Endothelial cell of umbilical vein (primary cell): ENCODE data around the gene LRRC4B. TPM values are rescaled to one million over a fixed set of nuclear protein-coding genes. Genes with fewer than 3 reads are reported as not detected.

Experiments used
- BruUV-seq: library from RNA; stranded (reverse); fragments of 400-500 nt; replicated peaks from 2 replicates; lab custom pipeline; 2021; lab: Mats Ljungman, UMichigan
- CTCF ChIA-PET: fragments of 300-600, 350-600 bp; sonication (Branson Sonifier 250); formaldehyde crosslinking; loops from one replicate; lab custom pipeline; 2021; ENCODE audit warnings: antibody characterized with exemption, inconsistent platforms; lab: Charles Lee
- POLR2A ChIA-PET: fragments of 300-600, 350-600 bp; sonication (Branson Sonifier 250); formaldehyde crosslinking; loops from one replicate; lab custom pipeline; 2021; ENCODE audit warnings: antibody characterized with exemption, inconsistent platforms; lab: Charles Lee
- DNase-seq: peaks from one replicate; pipeline ENCODE4 v3.0.0-alpha.2; 2011; ENCODE audit warnings: low read depth, low spot score
- FAIRE-seq: peaks from 2 replicates; lab custom pipeline; 2011; peaks lifted over from hg19 to GRCh38; lab: Jason Lieb, UNC
- H2AFZ ChIP-seq: 2 replicates; pipeline ENCODE4 v1.6.0; 2012; ENCODE audit warnings: low read depth, low read length, control low read depth, inconsistent platforms
- H3K27ac ChIP-seq: 2 replicates; pipeline ENCODE4 v1.5.1; 2011; ENCODE audit warnings: low read depth, mild to moderate bottlenecking, control low read depth, low read length, moderate library complexity; ENCODE audit not compliant: insufficient read depth
- H3K27me3 ChIP-seq, 2 experiments: 2 replicates each; pipeline versions ENCODE4 v1.6.0 to v1.6.1; 2011; ENCODE audit warnings: low read length in 2 of 2, mixed read lengths in 1 of 2; ENCODE audit not compliant: control insufficient read depth in 2 of 2, insufficient read depth in 2 of 2
- H3K36me3 ChIP-seq, 2 experiments: 2 replicates in 1 of 2; 3 replicates in 1 of 2; pipeline ENCODE4 v1.5.1; 2011; ENCODE audit warnings: low read length in 2 of 2, mild to moderate bottlenecking in 1 of 2, moderate library complexity in 1 of 2; ENCODE audit not compliant: control insufficient read depth in 2 of 2, insufficient read depth in 2 of 2; ENCODE audit errors: extremely low read depth in 1 of 2
- H3K4me1 ChIP-seq: 3 replicates; pipeline ENCODE4 v1.5.1; 2011; ENCODE audit warnings: mild to moderate bottlenecking, low read length; ENCODE audit not compliant: control insufficient read depth, insufficient read depth; ENCODE audit errors: extremely low read depth
- H3K4me2 ChIP-seq: 2 replicates; pipeline ENCODE4 v1.6.1; 2011; ENCODE audit warnings: low read length, control low read depth, mixed read lengths; ENCODE audit not compliant: insufficient read depth
- H3K4me3 ChIP-seq, 3 experiments: fragments of 200-600 bp in 1 of 3; sonication (generic), shearing (Covaris generic) in 1 of 3; replicated peaks in 1 of 3; 2 replicates each; pipeline ENCODE4 v1.5.1; 2011 to 2016; ENCODE audit warnings: control low read depth in 3 of 3, low read length in 3 of 3, mild to moderate bottlenecking in 2 of 3, inconsistent platforms in 1 of 3, low read depth in 1 of 3, moderate library complexity in 1 of 3; ENCODE audit not compliant: insufficient read depth in 1 of 3
- H3K79me2 ChIP-seq: 2 replicates; pipeline ENCODE4 v1.6.0; 2012; ENCODE audit warnings: low read length, inconsistent platforms; ENCODE audit not compliant: control insufficient read depth, insufficient read depth
- H3K9ac ChIP-seq: replicated peaks from 2 replicates; pipeline ENCODE3; 2011; ENCODE audit warnings: low read length, control low read depth; ENCODE audit not compliant: insufficient read depth; ENCODE audit errors: extremely low read depth
- H3K9me1 ChIP-seq: replicated peaks from 3 replicates; pipeline ENCODE4 v1.6.0; 2011; ENCODE audit warnings: mild to moderate bottlenecking, low read length; ENCODE audit not compliant: control insufficient read depth, insufficient read depth; ENCODE audit errors: extremely low read depth
- H3K9me3 ChIP-seq: replicated peaks from 2 replicates; pipeline ENCODE4 v1.5.1; 2012; ENCODE audit warnings: low read length, inconsistent platforms; ENCODE audit not compliant: control insufficient read depth, insufficient read depth
- H4K20me1 ChIP-seq: replicated peaks from 2 replicates; pipeline ENCODE3; 2011; ENCODE audit warnings: mild to moderate bottlenecking, low read length; ENCODE audit not compliant: control insufficient read depth, insufficient read depth; ENCODE audit errors: extremely low read depth
- CTCF ChIP-seq, 2 donors: IDR thresholded peaks; 1 replicate in 1 of 2; 2 replicates in 1 of 2; pipeline ENCODE4 v1.5.1; 2011; ENCODE audit warnings: low read length in 2 of 2, mild to moderate bottlenecking in 2 of 2, moderate library complexity in 2 of 2, control low read depth in 1 of 2, inconsistent platforms in 1 of 2, low read depth in 1 of 2; ENCODE audit not compliant: insufficient read depth in 1 of 2; ENCODE audit errors: extremely low read depth in 1 of 2
- MAX ChIP-seq: IDR thresholded peaks from 2 replicates; pipeline ENCODE4 v1.6.1; 2011; ENCODE audit not compliant: insufficient read depth, insufficient read length
- POLR2AphosphoS5 ChIP-seq: IDR thresholded peaks from 2 replicates; pipeline ENCODE4 v1.6.1; 2012; ENCODE audit warnings: low read depth, mild to moderate bottlenecking, control low read depth, low read length, moderate library complexity; ENCODE audit not compliant: insufficient read depth
- dilution Hi-C: fragments of 300-500 bp; cut with MboI; formaldehyde crosslinking; loops from one replicate; pipeline ENCODE4 v1.15.0; 2019; ENCODE audit warnings: low sequenced_read_pairs; ENCODE audit not compliant: extremely low pct_ligation_motif_present
- intact Hi-C: fragments of 100-400 bp; cut with micrococcal nuclease; formaldehyde crosslinking; loops from one replicate; pipeline ENCODE4 v1.10.0; 2022
- polyA plus RNA-seq, 4 experiments: library from polyadenylated mRNA; depleted of rRNA in 3 of 4; stranded (reverse) in 3 of 4; unstranded in 1 of 4; fragments of >200 nt; gene quantifications; 2 replicates each; pipeline versions ENCODE4 v1.2.1 to v1.2.3, GENCODE V29; 2011 to 2012; ENCODE audit warnings: missing spikeins in 1 of 4
- total RNA-seq: library from RNA; stranded (reverse); gene quantifications from 2 replicates; pipeline ENCODE4 v1.2.3, GENCODE V29; 2021

The LRRC4B gene
- total and polyA plus RNA-seq, 2 donors (not counting 3 experiments of a cell fraction or from before 2014, with no cell fraction given), result 0.08 TPM; not detected in 1

GRCh38 chr19:50535672-50536187 lies 32.5 kb downstream of the LRRC4B start:
- intact Hi-C loops, result loop anchor here (2.0 kb wide), 1 partner anchor 123 kb away; no protein-coding TSS in a partner anchor
- H4K20me1 ChIP-seq, result no peaks in the 10 kb centered on the region
- TF ChIP-seq POLR2AphosphoS5, result no peak
- no peak overlapping the region for H3K4me3 ChIP-seq
- H3K36me3 ChIP-seq, result no peaks in the 10 kb centered on the region
- H3K9ac ChIP-seq, result no peak overlapping the region
- H3K79me2 ChIP-seq, result no peaks in the 10 kb centered on the region
- H3K4me2 ChIP-seq, result no peak overlapping the region
- H3K4me1 ChIP-seq, result no peaks in the 10 kb centered on the region
- CTCF ChIA-PET, result interaction anchor here (2.4 to 11.4 kb wide), 5 partner anchors 21 to 387 kb away, joined by 10 to 136 read pairs (median 105); no protein-coding TSS in a partner anchor
- DNase-seq (no peak), FAIRE-seq (no peak)
- H3K27ac ChIP-seq, result no peak overlapping the region
- dilution Hi-C loops, result no loop called here
- H2AFZ ChIP-seq, result no peak overlapping the region
- BruUV-seq, result no TSS peak
- peaks cover 0 to 2% of the 10 kb centered on the region in 2 experiments for H3K27me3 ChIP-seq
- no peaks in the 10 kb centered on the region for H3K9me3 ChIP-seq
- no peaks in the 10 kb centered on the region for H3K9me1 ChIP-seq
- POLR2A ChIA-PET, result no interaction called here

- dilution Hi-C loops (no loop called here), intact Hi-C loops (no loop called here)
- ChIA-PET CTCF (interaction anchor here (1.8 to 6.0 kb wide), 2 partner anchors 387 to 388 kb away, joined by 5 to 129 read pairs; no protein-coding TSS in a partner anchor), POLR2A (no interaction called here)
- no peak overlapping the region for H3K4me3 ChIP-seq
- no peaks in the 10 kb centered on the region for H3K9me1 ChIP-seq
- no peaks in the 10 kb centered on the region for H4K20me1 ChIP-seq
- BruUV-seq, result no TSS peak
- no peak overlapping the region for H3K27ac ChIP-seq
- no peaks in the 10 kb centered on the region for H3K79me2 ChIP-seq
- no peaks in the 10 kb centered on the region for H3K4me1 ChIP-seq
- H3K9me3 ChIP-seq, result no peaks in the 10 kb centered on the region
- H3K4me2 ChIP-seq, result no peak overlapping the region
- no peak overlapping the region for H3K9ac ChIP-seq
- no peak for DNase-seq
- no peak for FAIRE-seq
- no peak overlapping the region for H2AFZ ChIP-seq
- H3K36me3 ChIP-seq, result no peaks in the 10 kb centered on the region
- peaks cover 0 to 2% of the 10 kb centered on the region in 2 experiments for H3K27me3 ChIP-seq
- TF ChIP-seq CTCF (IDR thresholded peaks at IDR 0.05; ENCODE audit: extremely low read depth in 1 of 2, insufficient read depth in 1 of 2, low read depth in 1 of 2, low read length in 2 of 2) (no peak), MAX (no peak)
Measured at GRCh38 chr19:50534478-50534877, 33.8 kb downstream of the LRRC4B start.
